RWPE1 (cell line): ENCODE results near the gene POLA1.

Source experiments
- CTCF ChIA-PET: fragments of 350-600 bp; sonication (Branson Sonifier 250); formaldehyde crosslinking; extraction: SDS; loops from one replicate; lab custom pipeline; 2021; lab: Yijun Ruan, JAX
- POLR2A ChIA-PET: fragments of 400-600 bp; formaldehyde crosslinking; extraction: SDS; loops from one replicate; lab custom pipeline; 2020; ENCODE audit warnings: antibody characterized with exemption; ENCODE audit not compliant: low non-redundant PET; lab: Yijun Ruan, JAX
- DNase-seq: peaks from one replicate; pipeline ENCODE4 v3.0.0; 2012; ENCODE audit warnings: low spot score
- H3K27ac ChIP-seq: fragments of 450-650 bp; 2 replicates; pipeline ENCODE4 v1.5.1; 2017
- CTCF ChIP-seq: fragments of 450-650 bp; conservative IDR thresholded peaks from 2 replicates; pipeline ENCODE4 v1.5.1; 2017; ENCODE audit warnings: low read depth, mild to moderate bottlenecking

Gene POLA1

GRCh38 chrX:24838629-24839028, 144.9 kb downstream of the POLA1 start:
- peak; percentile 34; the same call in 1 of the 2 replicates for TF ChIP-seq CTCF
- CTCF ChIA-PET = interaction anchor here (0.7 to 1.4 kb wide), 7 partner anchors 8 to 305 kb away, joined by 3 to 4 read pairs (median 3); no protein-coding TSS in a partner anchor
- no peak overlapping the region for H3K27ac ChIP-seq
- POLR2A ChIA-PET = no interaction called here
- DNase-seq = peak; percentile 1

GRCh38 chrX:24839331-24839730, 145.6 kb downstream of the POLA1 start:
- no peak for TF ChIP-seq CTCF
- no peak overlapping the region for H3K27ac ChIP-seq
- no peak for DNase-seq
- POLR2A ChIA-PET = no interaction called here
- CTCF ChIA-PET = interaction anchor here (0.6 to 1.4 kb wide), 8 partner anchors 8 to 1168 kb away, joined by 3 to 4 read pairs (median 3); no protein-coding TSS in a partner anchor

- TF ChIP-seq CTCF = no peak
- ChIA-PET CTCF (no interaction called here), POLR2A (no interaction called here)
- H3K27ac ChIP-seq = no peak overlapping the region
- no peak for DNase-seq
These were observed 148.8 kb downstream of the POLA1 start for GRCh38 chrX:24842486-24842885.

- no peak for TF ChIP-seq CTCF
- no peak for DNase-seq
- ChIA-PET CTCF (interaction anchor here (1.1 kb wide), 1 partner anchor 8 kb away, joined by 4 read pairs; no protein-coding TSS in a partner anchor), POLR2A (no interaction called here)
- no peak overlapping the region for H3K27ac ChIP-seq
These were observed 152.9 kb downstream of the POLA1 start for GRCh38 chrX:24846550-24847150.

DNA sequence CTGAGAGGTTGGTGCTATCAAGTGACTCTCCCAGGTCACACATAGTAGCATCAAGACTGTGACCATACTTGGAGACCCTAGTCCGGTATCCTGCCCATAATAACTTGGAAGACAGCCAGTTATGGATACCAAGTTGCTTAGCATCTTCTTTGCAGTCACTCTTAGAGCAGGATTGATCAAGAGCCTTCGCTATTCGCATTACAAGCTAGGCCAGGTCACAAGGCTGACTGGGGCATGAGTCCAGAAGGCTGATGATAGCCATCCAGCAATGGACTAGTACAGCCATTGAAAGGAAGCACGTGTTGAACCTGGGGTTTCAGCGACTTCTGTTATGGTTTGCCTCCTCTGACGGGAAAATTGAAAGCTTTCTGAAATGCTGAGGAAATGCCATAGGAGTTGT, 157.6 kb downstream of the POLA1 start:
- CTCF ChIA-PET = no interaction called here
- no peak for DNase-seq
- no peak overlapping the region for H3K27ac ChIP-seq
- no peak for TF ChIP-seq CTCF
- POLR2A ChIA-PET = no interaction called here

DNA sequence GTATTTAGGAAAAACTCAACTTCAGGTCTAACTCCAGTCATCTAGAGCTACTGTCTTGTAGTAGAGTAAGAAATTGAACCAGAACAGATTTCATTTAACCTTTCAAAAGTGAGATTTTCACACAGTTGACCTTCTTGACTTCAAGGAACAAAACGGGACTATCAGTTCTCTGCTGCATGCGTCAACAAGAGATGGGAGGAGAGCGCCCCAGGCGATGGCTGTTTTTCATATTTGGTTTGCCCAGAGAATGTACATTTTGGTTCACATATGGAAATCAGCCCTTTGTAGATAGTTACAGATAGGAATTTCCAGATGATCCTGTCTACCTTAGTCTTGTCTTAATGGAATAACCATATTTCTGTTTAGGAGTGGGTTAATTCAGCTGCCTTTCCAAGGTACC, 158.1 kb downstream of the POLA1 start:
- H3K27ac ChIP-seq = no peak overlapping the region
- TF ChIP-seq CTCF = no peak
- CTCF ChIA-PET = no interaction called here
- POLR2A ChIA-PET = no interaction called here
- DNase-seq = no peak
